Progenitor cell of endocrine pancreas (in vitro differentiated cells): ENCODE results near the gene HES4. TPM values are rescaled to one million over a fixed set of nuclear protein-coding genes. Genes with fewer than 3 reads are reported as not detected.
A peak's percentile ranks its signal among the peaks of the same experiment; 100 is the strongest.
"Not testable (repeated sequence)": the region's sequence is repeated elsewhere in the genome, so short reads cannot be mapped to it uniquely, and the experiment has no call there.

ENCODE experiments used
- DNase-seq: peaks from one replicate; pipeline ENCODE4 v3.0.0; 2021; ENCODE audit warnings: low spot score; ENCODE audit not compliant: unreplicated experiment
- H3K27ac Mint-ChIP-seq: 2 replicates; pipeline ENCODE4 v1.8.0; 2021; ENCODE audit warnings: mild to moderate bottlenecking, moderate library complexity, mixed read lengths
- H3K27me3 Mint-ChIP-seq: 2 replicates; pipeline ENCODE4 v1.8.0; 2021; ENCODE audit warnings: mixed read lengths
- H3K36me3 Mint-ChIP-seq: 2 replicates; pipeline ENCODE4 v1.8.0; 2022; ENCODE audit warnings: mixed read lengths; ENCODE audit not compliant: insufficient read depth
- H3K4me1 Mint-ChIP-seq: 2 replicates; pipeline ENCODE4 v1.8.0; 2021; ENCODE audit warnings: low read depth, mixed read lengths
- H3K4me3 Mint-ChIP-seq: 2 replicates; pipeline ENCODE4 v1.8.0; 2021; ENCODE audit warnings: low read depth, mild to moderate bottlenecking, moderate library complexity, mixed read lengths
- H3K9me3 Mint-ChIP-seq: 2 replicates; pipeline ENCODE4 v1.8.0; 2021; ENCODE audit warnings: low read depth, mixed read lengths
- CTCF ChIP-seq: fragments of 200-600 bp; sonication (generic); IDR thresholded peaks from one replicate; pipeline ENCODE4 v1.5.0; 2021; ENCODE audit warnings: antibody characterized with exemption, mild to moderate bottlenecking; ENCODE audit not compliant: unreplicated experiment
- total RNA-seq: library from RNA; stranded (reverse); gene quantifications from 2 replicates; pipeline ENCODE4 v1.2.1, GENCODE V29; 2021

HES4 gene
- total RNA-seq, 1 donor from 2014 or later: 83.8 TPM

- Mint-ChIP-seq H3K4me3 (peak overlapping the region; percentile 44), H3K27ac (peak overlapping the region; percentile 33), H3K9me3 (peaks cover 4% of the 10 kb centered on the region)
Measured at GRCh38 chr1:1019122-1019999, 19.5 kb upstream of the HES4 start.

GRCh38 chr1:1018321-1018685 lies 18.4 kb upstream of the HES4 start:
- H3K4me3 Mint-ChIP-seq, DNase-seq, H3K36me3 Mint-ChIP-seq, H3K27ac Mint-ChIP-seq, H3K27me3 Mint-ChIP-seq, H3K9me3 Mint-ChIP-seq: not testable (repeated sequence)
- H3K4me1 Mint-ChIP-seq: peaks cover 17% of the 10 kb centered on the region

More at GRCh38 chr1:1019122-1019999, 19.5 kb upstream of the HES4 start:
- peak; percentile 61 for TF ChIP-seq CTCF
- Mint-ChIP-seq H3K27me3 (no peaks in the 10 kb centered on the region), H3K4me1 (peaks cover 14% of the 10 kb centered on the region), H3K36me3 (peaks cover 8% of the 10 kb centered on the region)
- DNase-seq: peak; percentile 84

GRCh38 chr1:1017397-1018320 lies 17.8 kb upstream of the HES4 start:
- not testable (repeated sequence) for H3K27me3 Mint-ChIP-seq, H3K9me3 Mint-ChIP-seq, H3K27ac Mint-ChIP-seq, H3K4me3 Mint-ChIP-seq, H3K36me3 Mint-ChIP-seq, DNase-seq
- H3K4me1 Mint-ChIP-seq: peaks cover 19% of the 10 kb centered on the region

GRCh38 chr1:1014799-1015681 lies 15.1 kb upstream of the HES4 start:
- peaks cover 5% of the 10 kb centered on the region for H3K36me3 Mint-ChIP-seq
- no peaks in the 10 kb centered on the region for H3K27me3 Mint-ChIP-seq
- no peak for DNase-seq
- no peak overlapping the region for H3K27ac Mint-ChIP-seq
- H3K4me3 Mint-ChIP-seq: no peak overlapping the region
- H3K4me1 Mint-ChIP-seq: peaks cover 13% of the 10 kb centered on the region
- peak; percentile 43 for TF ChIP-seq CTCF
- peaks cover 4% of the 10 kb centered on the region for H3K9me3 Mint-ChIP-seq

GRCh38 chr1:1013922-1014648 lies 14.2 kb upstream of the HES4 start:
- Mint-ChIP-seq H3K4me1 (peaks cover 13% of the 10 kb centered on the region), H3K4me3 (peak overlapping the region; percentile 77), H3K27me3 (peaks cover under 1% of the 10 kb centered on the region), H3K9me3 (peaks cover 4% of the 10 kb centered on the region), H3K36me3 (peaks cover 6% of the 10 kb centered on the region), H3K27ac (peak overlapping the region; percentile 92)
- no peak for TF ChIP-seq CTCF
- DNase-seq: peak; percentile 10
